ENCODE results near the gene FBXO5.
"Not testable (repeated sequence)": the region's sequence is repeated elsewhere in the genome, so short reads cannot be mapped to it uniquely, and the experiment has no call there.

Gene FBXO5

DNA sequence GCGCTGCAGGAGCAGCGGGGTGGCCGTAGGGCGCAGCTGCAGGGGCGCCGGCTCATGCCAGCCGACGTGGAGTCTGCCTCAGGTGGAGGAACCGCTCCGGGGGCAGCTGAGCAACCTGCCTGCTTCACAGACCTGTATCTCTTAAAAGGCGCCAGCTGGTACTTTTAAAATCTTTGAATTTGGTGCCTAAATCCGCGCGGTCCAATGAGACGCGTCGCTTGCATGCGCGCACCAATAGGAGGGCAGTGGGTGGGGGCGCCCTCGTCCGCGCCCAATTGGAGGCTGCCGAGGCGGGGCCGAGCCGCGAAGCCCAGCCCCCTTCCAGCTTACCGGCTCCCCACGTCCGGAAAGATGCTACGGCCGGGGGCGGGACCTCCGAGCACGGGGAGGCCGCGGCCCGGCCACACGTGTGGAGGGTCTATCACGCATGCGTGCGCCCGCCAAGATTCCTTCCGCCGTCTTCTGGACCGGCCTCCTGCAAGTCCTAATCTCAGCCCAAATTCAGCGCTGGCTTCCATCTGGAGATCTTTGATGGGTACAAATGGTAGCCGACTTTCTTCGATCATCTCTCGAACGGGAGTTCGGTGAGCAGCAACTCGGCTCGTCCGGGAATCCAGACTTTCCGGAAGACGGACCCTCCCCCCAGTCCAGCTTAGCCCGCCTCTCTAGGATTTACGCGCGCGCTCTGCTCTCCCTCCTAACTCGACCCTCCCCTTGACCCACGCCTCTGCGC is at the start of gene FBXO5:
FBXO5 (minus strand) TSS at position 138 of the 733 bp plus-strand sequence; CDS start at position 56, 82 bp downstream.
- peak; percentile 98 to 100 (median 99) for DNase-seq

DNA sequence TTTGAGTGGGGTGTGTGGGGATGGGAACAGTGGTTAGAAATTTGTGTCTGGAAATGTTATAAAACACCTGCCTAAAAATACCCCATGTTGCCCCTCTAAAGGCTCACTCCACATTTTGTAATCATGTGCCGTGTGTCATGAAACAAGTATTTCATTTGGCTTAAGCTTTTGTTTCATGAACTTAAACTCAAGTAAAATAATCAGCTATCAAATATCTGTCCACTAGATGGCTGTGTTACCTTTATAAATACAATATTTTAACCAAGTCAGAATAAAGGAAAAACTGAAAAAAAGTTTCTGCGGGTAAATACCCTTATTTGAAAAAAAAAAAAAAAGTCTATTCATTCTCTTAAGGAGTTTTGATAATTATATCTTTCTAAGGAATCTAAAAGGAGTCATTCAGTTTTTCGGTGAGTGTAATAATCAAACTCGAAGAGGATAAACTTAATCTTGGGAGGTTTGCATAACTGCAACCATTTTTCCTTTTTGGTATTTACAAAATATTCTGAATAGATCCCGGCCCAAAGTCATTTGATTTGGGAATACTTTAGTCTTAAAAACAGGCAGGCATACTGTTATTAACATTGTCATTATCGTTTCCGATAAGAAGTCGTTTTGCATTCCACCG is 49.5 kb upstream of the FBXO5 start:
- peak; percentile 36 to 77 (median 76) for DNase-seq

DNA sequence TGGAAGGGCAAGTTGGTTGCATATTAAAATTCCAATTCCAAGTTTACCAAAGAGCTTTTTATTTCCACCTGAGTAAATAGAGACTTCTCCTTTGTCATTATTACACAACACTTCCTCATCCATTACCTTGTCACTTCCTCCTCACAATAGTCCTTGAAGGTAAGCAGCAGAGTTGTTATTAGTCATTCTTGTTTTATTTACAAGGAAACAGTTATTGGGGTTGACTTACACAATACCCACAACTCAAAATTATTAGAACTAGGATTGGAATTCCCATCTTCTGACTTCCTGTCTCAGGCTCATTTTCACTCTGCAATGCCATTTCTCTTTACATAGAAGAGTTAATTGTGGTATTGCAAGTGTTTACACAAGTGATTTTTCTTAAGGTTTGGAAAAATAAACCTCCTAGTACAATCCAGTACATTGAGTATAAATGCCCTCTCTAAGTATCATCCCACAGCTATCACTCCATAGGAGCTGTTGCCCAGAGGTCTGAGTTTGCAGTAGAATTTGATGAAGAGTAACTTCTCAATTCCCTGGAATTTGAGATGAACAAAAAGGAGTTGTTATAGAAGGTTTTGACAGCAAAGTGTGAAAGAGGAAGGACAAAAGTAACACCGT is 48.6 kb upstream of the FBXO5 start:
- no peak for DNase-seq

GRCh38 chr6:153028963-153029362 is 46.1 kb upstream of the FBXO5 start:
- no peak for DNase-seq

DNA sequence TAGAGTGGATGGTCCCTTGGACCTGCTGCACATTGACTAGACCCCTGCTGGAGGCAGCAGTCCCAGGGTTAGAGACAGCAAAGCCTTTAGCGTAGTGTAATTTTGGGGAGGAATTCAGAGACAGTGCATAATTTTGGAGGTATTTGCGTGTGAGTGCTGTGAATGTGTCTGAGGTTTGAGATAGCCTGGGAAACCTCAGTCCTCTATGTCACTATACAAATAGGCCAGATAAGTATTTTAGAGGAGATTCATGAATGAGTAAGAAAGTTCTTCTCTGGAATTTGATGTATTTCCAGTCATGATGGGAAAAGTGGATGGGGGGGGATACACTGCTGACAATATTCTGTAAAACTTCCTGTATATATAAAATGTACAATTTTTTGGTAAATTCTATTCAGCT is 45.4 kb upstream of the FBXO5 start:
- DNase-seq, result no peak

GRCh38 chr6:153027480-153027879 is 44.6 kb upstream of the FBXO5 start:
- no peak for DNase-seq

- no peak for DNase-seq
These were observed 41.8 kb upstream of the FBXO5 start for GRCh38 chr6:153024709-153025017.

DNA sequence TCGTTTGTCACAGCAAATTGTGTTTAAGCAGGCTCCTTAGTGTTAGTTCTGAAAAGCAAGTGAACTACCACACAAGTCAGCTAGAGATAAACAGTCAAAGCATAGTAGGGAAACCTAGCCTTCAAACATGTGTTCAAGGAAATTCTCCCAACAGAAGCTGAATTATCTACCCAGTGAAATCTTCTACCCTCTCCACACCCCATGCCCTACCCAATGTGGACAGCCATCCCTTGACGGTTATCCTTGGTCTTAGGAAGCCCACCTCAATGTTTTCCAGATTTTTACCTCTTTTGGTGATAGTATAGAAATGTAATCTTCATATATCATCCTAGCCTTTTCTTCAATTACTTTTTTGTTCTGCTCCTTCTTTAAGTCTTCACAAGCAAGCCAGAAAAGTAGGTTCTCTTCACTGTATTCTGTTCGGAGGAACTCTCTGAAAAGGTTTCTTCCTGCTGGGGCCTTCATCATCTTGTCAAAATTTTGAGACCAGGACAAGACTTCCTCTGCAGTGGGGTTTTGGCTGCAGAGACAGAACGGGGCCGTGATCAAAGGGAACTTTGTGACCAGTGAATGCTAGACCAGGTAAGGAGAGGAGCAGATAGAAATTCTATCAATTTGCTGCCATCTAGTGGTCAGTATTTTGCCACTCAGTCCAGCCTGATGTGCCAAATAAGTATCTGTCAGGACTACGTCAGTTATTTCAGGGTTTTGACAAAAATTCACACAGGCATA is 41.3 kb upstream of the FBXO5 start:
- DNase-seq, result peak; percentile 70 to 83 (median 81)

GRCh38 chr6:153018355-153018754 is 35.5 kb upstream of the FBXO5 start:
- no peak for DNase-seq

GRCh38 chr6:153016846-153017245 is 34.0 kb upstream of the FBXO5 start:
- no peak for DNase-seq

DNA sequence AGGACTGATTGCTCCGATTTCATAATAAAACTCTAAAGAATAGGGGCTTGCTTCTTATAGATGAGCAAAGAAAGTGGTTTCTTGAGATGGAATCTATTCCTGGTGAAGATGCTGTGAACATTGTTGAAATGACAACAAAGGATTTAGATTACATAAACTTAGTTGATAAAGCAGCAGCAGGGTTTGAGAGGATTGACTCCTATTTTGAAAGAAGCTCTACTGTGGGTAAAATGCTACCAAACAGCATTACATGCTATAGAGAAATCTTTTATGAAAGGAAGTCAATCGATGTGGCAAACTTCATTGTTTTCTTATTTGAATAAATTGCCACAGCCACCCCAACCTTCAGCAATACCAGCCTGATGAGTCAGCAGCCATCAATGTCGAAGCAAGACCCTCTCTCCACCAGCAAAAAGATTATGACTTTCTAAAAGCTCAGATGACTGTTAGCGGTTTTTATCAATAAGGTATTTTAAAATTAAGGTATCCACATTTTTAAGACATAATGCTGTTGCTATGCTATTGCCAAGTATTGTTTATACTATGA is 32.3 kb upstream of the FBXO5 start:
- DNase-seq, result no peak

- no peak for DNase-seq
These were observed 30.6 kb upstream of the FBXO5 start for GRCh38 chr6:153013438-153013837.

DNA sequence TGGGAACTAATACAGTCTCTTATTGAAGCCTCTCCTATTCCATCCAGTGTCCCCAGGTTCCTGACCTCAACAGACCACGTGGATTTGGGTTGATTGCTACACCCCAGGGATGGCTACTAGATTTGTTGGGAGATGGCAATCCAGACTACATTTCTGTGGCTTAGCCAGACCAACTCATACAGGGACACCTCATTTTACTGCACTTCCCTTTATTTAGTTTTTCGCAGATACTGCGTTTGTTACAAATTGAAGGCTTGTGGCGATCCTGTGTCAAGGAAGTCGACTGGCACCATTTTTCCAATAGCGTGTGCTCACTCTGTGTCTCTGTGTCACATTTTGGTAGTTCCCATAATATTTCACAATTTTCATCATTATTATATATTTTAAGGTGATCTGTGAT is 30.0 kb upstream of the FBXO5 start:
- no peak for DNase-seq

GRCh38 chr6:153003366-153003690 is 20.5 kb upstream of the FBXO5 start:
- no peak for DNase-seq

DNA sequence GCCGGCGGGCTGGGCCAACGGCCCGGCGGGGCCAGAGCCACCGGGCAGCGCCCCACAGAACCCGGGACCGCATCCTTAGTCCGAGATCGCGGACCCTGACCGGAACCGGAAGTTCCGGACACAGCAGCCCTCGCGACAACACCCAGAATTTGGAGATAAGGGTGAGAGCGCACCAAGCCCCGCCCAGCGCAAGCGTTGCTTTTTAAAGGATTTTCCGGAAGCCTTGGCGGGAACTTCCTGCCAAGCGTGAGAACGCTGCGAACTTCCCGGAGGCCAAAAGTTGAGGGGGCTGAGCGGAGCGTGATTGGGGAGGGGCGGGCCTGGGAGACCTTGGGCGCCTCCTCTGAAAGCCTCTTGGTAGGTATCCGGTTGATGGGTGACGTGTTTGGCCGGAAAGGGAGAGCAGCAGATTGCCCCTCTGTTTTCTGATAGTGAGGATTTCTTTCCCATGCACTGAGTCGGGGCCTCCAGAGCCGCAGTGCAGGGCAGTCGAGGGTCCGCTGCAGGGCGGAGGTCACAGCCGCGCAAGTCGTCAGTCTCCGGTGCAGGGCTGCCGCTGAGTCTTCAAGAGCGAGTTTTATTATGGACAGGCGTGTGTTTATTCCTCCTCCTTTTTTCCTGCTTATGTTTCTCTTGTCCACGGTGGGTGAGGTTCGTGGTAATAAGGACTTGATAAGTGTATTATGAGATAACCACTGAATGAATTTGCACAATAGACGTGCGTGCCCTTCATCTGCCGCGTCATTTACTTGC is 19.9 kb upstream of the FBXO5 start, which contains the start of gene MTRF1L:
MTRF1L (minus strand) TSS at position 97 of the 753 bp plus-strand sequence; CDS start at position 73, 24 bp downstream.
- peak; percentile 96 to 98 (median 98) for DNase-seq

- peak in 1 of 3 donors; percentile 19 for DNase-seq
These were observed 19.1 kb upstream of the FBXO5 start for GRCh38 chr6:153001767-153002612.

DNA sequence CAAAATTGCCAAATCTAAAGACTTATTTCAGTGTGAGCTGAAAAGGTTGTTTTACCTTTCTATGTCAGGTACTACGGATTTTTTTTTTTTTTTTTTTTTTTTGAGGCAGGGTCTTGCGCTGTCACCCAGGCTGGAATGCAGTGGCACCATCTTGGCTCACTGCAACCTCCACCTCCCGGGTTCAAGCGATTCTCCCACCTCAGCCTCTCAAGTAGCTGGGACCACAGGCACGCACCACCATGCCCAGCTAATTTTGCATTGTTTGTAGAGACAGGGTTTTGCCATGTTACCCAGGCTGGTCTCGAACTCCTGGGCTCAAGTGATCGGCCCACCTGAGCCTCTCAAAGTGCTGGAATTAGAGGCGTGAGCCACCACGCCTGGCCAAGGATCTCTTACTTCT is 17.9 kb upstream of the FBXO5 start:
- not testable (repeated sequence) for DNase-seq

DNA sequence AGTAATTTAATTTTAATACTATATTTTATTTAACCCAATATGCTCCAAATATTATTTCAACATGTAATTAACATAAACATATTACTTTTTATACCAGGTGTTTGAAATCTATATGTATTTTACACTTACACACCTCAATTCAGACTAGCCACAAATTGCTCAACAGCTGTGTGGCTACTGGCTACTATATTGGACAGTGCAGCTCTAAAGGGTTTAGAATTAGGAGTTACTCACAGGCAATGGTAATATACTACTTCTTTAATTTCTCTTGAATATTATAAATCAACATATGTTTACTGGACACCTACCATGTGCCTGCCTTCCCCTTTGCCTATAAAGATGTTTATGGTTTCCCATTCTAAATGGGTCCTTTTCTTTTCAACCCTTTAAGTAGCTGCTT is 17.4 kb upstream of the FBXO5 start:
- DNase-seq, result no peak

DNA sequence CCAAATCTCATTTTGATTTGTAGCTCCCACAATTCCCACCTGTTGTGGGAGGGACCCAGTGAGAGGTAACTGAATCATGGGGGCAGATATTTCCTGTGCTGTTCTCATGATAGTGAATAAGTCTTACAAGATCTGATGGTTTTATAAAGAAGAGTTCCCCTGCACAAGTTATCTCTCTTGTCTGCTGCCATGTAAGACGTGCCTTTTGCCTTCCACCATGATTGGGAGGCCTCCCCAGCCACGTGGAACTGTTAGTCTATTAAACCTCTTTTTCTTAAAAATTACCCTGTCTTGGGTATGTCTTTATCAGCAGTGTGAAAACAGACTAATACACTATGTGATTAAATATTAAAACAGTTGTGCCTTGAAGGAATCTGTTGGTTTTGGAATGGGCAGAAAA is 16.7 kb upstream of the FBXO5 start:
- not testable (repeated sequence) for DNase-seq

GRCh38 chr6:152993847-152994246 is 11.0 kb upstream of the FBXO5 start:
- DNase-seq, result no peak

DNA sequence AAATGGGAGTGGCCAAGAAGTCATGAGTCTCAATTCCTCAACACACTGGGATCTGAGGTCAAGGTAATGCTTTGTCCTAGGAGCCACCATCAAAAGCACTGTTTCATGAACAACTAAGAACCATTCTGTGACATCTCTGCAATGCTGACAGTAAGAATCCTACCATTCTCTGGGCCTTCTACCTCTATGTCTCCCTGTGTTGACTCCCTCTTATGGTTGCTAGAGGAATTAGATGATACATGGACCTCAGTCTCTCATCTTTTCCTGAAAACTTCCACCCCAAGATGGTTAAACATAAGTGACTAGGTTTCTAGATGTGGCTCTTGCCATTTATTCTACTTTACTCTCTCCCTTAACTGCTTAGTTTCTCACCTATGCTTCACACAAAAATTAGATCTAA is 10.6 kb upstream of the FBXO5 start:
- no peak for DNase-seq

DNA sequence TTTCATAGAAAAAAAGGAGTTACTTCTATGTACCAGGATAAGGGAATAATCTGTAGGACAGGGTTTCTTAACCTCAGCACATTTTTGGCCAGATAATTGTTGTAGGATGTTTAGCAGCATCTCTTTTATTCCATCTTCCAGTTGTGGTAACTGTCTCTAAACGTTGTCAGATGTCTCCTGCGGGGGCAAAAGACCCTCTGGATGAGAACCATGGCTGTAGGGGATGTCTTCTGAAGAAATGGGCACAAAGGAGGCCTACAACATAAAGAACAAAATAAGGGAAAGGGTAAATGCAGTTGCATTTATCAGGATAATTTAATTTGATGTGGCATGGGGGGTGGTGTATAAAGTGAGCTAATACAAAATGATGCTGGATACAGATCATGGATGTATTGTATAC is 4.1 kb upstream of the FBXO5 start:
- no peak for DNase-seq

Data from suppressor macrophage treated with lipopolysaccharide for 1 hour (primary cell).